Fibroblast of skin of abdomen (primary cell): ENCODE results near the gene TRIO.

ENCODE experiments used
- DNase-seq: peaks from one replicate; pipeline ENCODE4 v3.0.0-alpha.2; 2013

TRIO gene

DNA sequence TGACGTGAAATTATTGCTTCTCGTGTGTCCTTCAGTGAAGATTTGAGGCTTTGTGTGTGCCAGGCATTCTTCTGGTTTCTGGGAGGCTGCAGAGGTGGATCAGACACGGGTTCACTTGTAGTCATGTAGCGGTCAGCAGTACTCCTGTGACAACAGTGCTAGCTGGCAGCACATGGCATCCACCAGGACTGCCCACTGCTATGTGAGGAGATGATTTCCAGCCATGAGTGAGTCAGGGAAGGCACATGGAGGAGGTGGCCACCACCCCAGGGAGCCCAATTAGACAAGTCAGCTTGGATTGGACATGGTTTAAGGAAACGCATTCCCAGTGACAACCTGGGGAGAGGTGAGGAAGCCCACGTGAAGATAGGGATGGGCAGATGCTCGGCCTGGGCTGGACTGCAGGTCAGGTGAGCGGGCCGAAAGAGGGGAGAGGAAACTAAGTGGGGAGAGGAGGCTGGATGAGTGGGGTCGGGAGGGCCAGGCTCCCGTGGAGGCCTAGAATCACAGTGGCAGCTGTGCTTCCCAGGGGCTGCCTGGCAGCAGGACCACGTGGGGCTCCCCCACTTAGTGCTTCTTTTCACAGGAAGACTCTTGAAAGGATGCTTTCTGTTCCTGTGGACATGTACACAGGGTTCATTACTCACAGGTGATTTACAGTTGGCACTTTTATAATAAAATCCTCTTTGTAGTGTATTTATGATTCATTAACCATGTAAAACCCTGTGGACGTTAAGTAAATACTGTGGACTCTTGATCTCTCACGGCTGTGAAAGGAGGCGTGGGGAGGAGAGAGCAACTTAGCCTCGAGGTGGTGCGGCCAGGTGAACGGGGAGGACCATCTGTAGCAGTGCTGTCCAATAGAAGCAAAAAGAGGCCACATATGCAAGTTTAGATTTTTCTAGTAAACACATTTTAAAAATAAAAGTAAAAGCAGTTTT is 358.5 kb downstream of the TRIO start:
- no peak for DNase-seq

- DNase-seq: no peak
Observed at GRCh38 chr5:14502294-14502690, 359.1 kb downstream of the TRIO start.

DNA sequence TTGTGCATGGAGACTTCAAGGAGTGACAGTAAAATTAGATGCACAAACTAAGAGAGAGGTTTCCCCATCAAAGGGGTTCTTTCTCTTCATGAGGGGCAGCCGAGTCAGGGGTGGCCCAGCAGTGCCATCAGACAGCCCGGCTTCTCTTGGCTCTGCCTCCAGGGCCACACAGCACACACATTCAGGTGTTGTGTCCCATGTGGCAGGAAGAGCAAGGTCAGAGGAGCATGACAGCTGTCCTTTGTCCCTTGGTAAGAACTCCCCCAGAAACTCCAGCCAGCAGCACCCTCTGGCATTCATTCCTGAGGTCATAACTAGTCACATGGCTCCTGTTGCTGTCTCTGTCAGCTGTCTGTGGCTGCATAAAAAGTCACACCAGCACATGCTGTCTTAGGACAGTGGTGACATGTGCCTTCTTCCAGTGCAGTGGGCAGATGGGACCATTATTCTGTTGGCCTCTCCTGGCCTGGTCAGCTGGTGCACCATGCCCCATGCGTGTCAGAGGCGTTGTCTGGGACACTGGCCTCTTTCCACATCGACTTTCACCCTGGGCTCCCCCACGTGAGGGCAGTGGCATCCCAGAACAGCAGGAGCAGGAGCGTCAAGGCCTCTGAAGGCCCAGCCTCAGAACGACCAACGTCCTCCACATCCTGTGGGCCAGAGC is 360.0 kb downstream of the TRIO start:
- DNase-seq: no peak

DNA sequence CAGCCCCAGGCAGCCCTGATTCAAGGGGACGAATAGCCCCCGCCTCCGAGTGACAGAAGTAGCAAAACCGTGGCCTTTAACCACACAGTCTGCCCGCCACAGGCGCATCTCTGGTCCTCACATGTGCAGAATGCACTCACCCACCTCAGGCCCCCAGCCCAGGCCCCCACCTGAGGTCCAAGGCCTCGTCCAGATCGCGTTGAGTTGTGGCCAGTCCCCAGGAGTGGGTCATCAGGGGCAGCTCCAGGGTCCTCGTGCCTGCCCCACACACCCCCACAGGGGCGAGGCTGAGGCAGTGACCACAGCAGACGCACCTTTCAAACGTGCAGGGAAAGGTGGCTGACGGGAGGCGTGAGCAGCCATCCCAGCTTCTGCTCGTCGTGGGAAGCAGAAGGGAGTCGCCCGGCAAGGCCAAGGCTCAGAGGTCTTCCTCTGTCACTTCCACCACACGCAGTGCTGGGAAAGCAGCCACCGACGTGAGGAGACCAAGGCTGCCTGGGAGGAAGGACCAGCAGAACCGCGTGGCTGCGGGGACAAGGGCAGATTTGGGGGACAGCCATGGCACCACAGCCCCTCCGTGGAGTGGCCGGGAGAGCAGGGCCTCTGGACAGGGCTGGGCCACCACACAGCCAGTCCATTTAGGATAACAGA is 360.7 kb downstream of the TRIO start:
- no peak for DNase-seq

- no peak for DNase-seq
Observed at GRCh38 chr5:14504332-14504727, 361.2 kb downstream of the TRIO start.

- no peak for DNase-seq
Observed at GRCh38 chr5:14504816-14505215, 361.7 kb downstream of the TRIO start.

- no peak for DNase-seq
Observed at GRCh38 chr5:14505310-14506139, 362.4 kb downstream of the TRIO start.

GRCh38 chr5:14506140-14506538 is 363.0 kb downstream of the TRIO start:
- DNase-seq: no peak

- no peak for DNase-seq
Observed at GRCh38 chr5:14506661-14507060, 363.5 kb downstream of the TRIO start.

DNA sequence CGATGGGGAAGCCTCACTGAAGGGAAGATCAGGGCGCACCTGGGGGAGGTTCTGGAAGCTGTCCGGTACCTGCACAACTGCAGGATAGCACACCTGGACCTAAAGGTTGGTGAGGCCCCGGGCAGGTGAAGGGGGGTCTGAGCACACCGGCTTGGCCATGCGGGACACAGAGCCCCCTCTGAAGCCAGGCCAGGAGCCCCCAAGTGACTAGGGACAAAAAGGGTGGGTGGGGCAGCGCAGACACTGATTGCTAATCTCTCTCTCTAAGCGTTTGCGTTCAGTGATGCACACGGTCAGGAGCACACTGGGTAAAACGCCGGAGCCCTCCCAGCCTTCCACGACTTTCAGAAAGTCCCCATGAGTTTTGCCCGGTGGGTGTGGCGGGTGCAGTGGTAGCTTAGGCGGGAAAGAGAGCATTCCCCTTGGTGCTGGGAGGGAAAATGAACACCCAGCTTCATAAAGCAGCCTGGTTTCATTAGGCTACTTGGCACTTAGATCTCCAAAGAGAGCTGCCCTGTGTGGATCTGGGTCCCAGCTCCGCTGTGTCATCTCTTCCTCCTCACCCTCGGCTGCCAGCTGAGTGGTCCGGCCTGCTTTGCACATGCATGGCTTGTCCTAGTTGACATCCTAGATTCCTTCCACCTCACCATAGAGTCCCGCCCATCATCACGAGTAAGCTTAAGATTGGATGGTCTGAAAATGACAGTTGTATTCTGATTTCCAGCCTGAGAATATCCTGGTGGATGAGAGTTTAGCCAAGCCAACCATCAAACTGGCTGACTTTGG is 364.2 kb downstream of the TRIO start:
- no peak for DNase-seq

DNA sequence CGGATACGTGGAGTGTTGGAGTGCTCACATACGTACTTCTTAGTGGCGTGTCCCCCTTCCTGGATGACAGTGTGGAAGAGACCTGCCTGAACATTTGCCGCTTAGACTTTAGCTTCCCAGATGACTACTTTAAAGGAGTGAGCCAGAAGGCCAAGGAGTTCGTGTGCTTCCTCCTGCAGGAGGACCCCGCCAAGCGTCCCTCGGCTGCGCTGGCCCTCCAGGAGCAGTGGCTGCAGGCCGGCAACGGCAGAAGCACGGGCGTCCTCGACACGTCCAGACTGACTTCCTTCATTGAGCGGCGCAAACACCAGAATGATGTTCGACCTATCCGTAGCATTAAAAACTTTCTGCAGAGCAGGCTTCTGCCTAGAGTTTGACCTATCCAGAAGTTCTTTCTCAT is 364.9 kb downstream of the TRIO start:
- DNase-seq: no peak

GRCh38 chr5:14509556-14509955 is 366.4 kb downstream of the TRIO start:
- DNase-seq: no peak

- DNase-seq: no peak
Observed at GRCh38 chr5:14510156-14510734, 367.1 kb downstream of the TRIO start.

DNA sequence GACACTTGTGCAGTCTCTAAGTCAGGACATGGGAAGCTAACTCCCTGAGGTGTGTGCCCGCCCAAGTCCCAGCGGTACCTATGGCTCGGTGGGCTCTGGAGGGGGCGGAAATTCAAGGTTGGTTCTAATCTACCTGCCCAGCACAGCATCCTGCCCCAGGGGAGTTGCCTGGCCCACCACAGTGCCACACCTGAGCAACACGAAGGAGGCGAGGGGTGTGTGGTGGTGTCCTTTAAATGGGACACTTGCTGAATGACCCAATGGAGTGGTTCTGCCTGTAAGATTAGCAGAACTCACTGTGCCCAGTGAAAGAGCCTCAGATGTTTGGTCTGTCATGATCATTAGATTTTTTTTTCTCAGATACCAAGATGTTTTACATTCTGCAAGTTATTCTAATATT is 367.7 kb downstream of the TRIO start:
- DNase-seq: no peak

- DNase-seq: no peak
Observed at GRCh38 chr5:14512574-14512973, 369.4 kb downstream of the TRIO start.

DNA sequence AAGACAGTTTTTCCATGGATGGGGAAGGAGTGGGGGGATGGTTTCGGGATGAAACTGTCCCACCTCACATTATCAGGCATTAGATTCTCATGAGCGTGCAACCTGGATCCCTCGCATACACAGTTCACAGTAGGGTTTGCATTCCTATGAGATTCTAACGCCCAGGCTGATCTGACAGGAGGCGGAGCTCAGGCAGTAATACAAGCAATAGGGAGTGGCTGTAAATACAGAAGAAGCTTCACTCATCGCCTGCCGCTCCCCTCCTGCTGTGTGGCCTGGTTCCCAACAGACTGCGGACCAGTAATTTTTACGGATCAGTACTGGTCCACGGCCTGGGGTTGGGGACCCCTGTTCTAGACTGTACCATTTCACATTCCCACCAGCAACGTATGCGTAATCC is 370.1 kb downstream of the TRIO start:
- DNase-seq: no peak

DNA sequence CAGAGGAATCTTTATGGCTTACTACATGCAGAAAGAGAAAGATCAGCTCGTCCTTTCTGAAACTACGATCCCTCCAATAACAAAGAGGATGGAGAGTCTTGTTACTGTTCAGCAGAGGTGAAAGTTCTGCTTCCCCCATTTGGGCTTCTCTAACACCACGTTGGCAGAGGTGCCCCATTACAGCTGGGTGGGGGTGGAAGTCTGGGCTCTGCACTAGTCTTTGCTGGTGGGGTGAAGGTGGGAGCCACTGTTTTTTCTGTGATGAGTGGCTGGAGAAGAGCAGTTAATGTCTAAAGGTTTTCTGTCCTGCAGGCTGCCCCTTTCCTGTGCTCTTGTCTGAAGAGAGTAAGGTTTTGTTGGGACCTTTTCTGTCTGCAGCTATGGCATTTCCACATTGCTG is 373.8 kb downstream of the TRIO start:
- no peak for DNase-seq

DNA sequence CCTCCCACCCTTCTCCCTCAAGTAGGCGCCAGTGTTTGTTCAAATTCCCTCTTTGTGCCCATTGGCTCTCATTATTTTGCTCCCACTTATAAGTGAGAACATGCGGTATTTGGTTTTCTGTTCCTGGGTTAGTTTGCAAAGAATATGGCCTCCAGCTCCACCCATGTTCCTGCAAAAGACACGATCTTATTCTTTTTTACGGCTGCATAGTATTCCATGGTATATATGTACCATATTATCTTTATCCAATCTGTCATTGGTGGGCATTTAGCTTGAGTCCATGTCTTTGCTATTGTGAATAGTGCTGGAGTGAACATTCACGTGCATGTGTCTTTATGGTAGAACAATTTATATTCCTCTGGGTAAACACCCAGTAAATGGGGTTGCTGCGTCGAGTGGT is 375.5 kb downstream of the TRIO start:
- no peak for DNase-seq

GRCh38 chr5:14521748-14522147 is 378.6 kb downstream of the TRIO start:
- DNase-seq: no peak

DNA sequence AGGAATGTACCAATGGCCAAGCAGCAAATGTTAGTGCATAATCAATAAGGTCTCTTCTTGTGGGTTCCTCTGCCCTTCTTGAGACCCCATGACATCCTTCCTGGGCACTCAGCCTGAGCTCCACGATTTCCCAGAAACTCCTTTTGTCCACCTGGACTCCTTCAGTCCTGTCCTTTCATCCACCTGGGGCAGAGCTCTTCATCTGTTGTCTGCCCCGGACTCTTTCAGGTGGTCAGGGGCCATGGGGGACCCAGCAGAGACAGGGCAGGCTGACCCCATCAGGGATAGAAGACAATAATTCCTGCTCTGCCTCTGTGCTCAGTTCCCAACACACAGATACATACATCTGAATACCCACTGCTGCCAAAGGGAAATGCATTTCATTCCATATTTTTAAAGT is 379.6 kb downstream of the TRIO start:
- no peak for DNase-seq

- no peak for DNase-seq
Observed at GRCh38 chr5:14523243-14524034, 380.3 kb downstream of the TRIO start.
